ENCODE data around the gene SLC8A1. TPM values are rescaled to one million over a fixed set of nuclear protein-coding genes. Genes with fewer than 3 reads are reported as not detected.

The SLC8A1 gene
- total RNA-seq, 1 experiment from 2014 or later = 11.1 TPM

DNA sequence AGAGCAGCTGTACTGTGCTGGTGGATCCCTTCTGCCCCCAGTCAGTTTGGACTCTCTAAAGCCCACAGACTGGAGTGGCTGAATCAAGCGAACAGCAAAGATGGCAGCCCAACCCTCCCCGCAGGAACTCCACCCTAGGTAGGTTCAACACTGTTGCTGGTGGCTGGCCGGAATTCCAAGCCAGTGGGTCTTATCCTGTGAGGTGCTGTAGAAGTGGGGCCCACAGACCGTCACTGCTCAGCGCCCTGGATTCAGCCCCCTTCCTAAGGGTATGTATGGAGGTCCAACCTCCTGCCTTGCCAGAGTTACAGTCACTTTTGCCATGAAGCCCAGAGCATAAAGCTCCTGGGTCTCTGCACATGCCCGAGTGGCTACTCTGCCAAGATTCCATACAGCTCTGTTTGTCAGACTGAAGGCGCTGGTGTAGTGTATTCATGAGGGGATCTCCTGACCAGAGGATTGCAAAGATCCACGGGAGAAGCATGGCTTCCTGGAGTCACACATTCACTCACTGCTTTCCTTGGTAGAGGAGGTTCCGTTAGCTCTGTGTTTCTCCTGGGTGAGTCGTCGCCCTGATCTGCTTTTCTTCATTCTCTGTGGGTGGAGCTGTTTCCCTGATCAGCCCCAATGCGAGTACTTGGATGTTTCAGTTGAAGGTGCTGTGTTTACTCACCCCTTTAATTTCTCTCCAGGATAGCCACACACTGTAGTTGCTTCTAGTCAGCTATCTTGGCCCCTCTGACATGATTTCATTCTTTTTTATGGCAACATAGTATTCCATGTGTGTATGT, 379.3 kb downstream of the SLC8A1 start:
- DNase-seq = no peak
- H3K36me3 ChIP-seq = no peaks in the 10 kb centered on the region
- H3K9me3 ChIP-seq = no peaks in the 10 kb centered on the region; the same call in 1 of the 2 replicates
- H3K27me3 ChIP-seq = no peaks in the 10 kb centered on the region
- H3K4me3 ChIP-seq = no peak overlapping the region

DNA sequence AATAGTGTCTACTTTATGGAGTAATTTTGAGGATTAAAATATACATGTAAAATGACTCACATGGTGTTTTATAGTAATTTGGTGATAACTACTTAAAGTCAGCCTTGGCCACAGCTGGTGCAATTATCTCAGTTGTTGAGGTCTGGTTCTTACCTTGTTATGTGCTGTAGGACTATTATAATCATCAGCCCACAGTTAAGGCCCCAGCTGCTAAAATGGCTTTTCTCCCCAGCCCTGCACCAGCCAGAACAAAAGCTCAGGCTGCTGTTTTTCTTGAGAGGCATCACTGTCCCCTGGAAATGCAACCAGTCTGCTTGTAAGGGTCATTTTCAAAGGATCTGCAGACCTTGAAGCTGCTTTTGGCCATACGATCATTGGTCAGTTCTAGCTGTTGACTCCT, 389.5 kb downstream of the SLC8A1 start:
- Histone ChIP-seq H3K27me3 (no peaks in the 10 kb centered on the region), H3K4me3 (no peak overlapping the region), H3K9me3 (no peaks in the 10 kb centered on the region), H3K36me3 (no peaks in the 10 kb centered on the region)
- no peak for DNase-seq

DNA sequence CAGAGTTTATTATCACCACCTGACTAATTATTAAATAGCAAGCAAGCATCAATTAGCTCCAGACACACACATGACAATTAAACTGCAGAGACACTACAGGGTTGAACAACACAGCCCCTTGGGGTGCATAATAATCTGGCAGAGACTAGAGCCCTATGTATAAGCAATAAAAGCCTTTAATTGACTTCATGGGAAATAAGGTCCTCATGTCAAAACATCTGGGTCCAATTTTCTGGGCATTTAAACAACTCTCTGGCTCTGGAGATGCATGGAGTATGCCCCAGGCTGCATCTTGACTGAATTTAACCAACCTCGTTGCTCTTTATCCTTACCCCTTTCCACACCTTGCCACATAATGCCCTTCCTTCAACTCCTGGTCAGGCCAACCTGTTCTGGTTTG, 402.1 kb downstream of the SLC8A1 start:
- Histone ChIP-seq H3K4me3 (no peak overlapping the region), H3K27me3 (no peaks in the 10 kb centered on the region), H3K9me3 (no peaks in the 10 kb centered on the region), H3K36me3 (no peaks in the 10 kb centered on the region)
- DNase-seq = no peak

DNA sequence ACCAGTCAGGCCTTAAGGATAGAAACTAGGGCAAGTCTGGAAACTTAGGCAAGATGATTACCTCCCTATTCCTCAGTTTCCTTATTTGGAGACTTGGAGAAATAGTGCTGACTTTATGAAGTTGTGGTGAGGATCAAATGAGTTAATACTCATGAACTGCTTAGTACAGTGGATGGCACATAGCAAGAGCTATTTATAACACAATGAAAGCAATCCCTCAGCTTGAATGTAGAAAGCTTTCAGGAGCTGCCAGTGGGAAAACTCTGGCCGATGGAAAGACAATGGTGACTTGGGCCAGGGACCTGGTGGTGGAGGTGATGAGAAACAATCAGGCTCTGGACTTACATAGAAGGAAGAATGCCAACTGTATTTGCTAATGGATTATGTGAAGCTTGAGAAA, 403.4 kb downstream of the SLC8A1 start:
- Histone ChIP-seq H3K36me3 (no peaks in the 10 kb centered on the region), H3K4me3 (no peak overlapping the region), H3K27me3 (no peaks in the 10 kb centered on the region), H3K9me3 (no peaks in the 10 kb centered on the region)
- DNase-seq = no peak

DNA sequence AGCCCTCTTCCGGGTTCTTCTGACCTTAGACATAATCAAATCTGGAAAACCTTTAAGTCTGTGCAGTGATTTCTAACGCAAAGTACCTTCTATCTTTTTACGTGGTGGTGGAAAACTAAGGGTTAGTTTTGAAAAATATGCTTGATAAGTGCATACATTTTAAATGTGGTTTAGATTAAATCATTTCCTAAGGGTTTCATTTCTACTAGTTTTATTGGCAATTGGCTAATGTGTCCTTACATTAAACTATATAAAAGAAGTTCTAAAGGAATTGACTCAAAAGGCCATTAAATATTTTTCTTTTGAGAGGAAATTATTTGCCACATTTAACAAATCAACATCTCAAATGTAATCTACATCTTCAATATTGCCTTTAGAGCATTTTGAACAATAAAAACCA, 404.5 kb downstream of the SLC8A1 start:
- no peak for DNase-seq
- Histone ChIP-seq H3K36me3 (no peaks in the 10 kb centered on the region), H3K27me3 (no peaks in the 10 kb centered on the region), H3K4me3 (no peak overlapping the region), H3K9me3 (no peaks in the 10 kb centered on the region)
